PFSK-1 (cell line): ENCODE measurements around the gene VNN1.

ENCODE experiments used
- POLR2AphosphoS5 ChIP-seq: IDR thresholded peaks from 2 replicates; pipeline ENCODE4 v1.6.1; 2012; ENCODE audit warnings: low read depth, mild to moderate bottlenecking, control low read depth, low read length, moderate library complexity
- REST ChIP-seq, 2 experiments: IDR thresholded peaks; 2 replicates each; pipeline versions ENCODE4 v1.6.1 to v1.8.0; 2011 to 2012; ENCODE audit warnings: low read depth in 2 of 2, low read length in 2 of 2, control low read depth in 1 of 2, inconsistent platforms in 1 of 2, mild to moderate bottlenecking in 1 of 2, moderate library complexity in 1 of 2; ENCODE audit not compliant: insufficient read depth in 1 of 2
- SIN3A ChIP-seq: IDR thresholded peaks from 2 replicates; pipeline ENCODE4 v1.6.1; 2012; ENCODE audit warnings: mild to moderate bottlenecking, low read length, moderate library complexity, borderline replicate concordance; ENCODE audit not compliant: insufficient read depth

GRCh38 chr6:132693478-132693877 is 20.4 kb downstream of the VNN1 start:
- TF ChIP-seq REST (IDR thresholded peaks at IDR 0.05; ENCODE audit: insufficient read depth in 1 of 2, low read depth in 2 of 2, low read length in 2 of 2) (no peak), POLR2AphosphoS5 (no peak), SIN3A (no peak)
